Epithelial cell of esophagus (primary cell): ENCODE measurements around the gene PLEKHH1.
"Not testable (repeated sequence)": the region's sequence is repeated elsewhere in the genome, so short reads cannot be mapped to it uniquely, and the experiment has no call there.

Experiments
- DNase-seq: peaks from one replicate; pipeline ENCODE4 v3.0.0; 2010; ENCODE audit warnings: low read depth
- H3K4me3 ChIP-seq: 2 replicates; pipeline ENCODE4 v1.5.1; 2011; ENCODE audit warnings: mild to moderate bottlenecking, low read length, control low read depth
- CTCF ChIP-seq: IDR thresholded peaks from 2 replicates; pipeline ENCODE4 v1.5.1; 2011; ENCODE audit warnings: low read depth, mild to moderate bottlenecking, low read length, control low read depth, inconsistent platforms; ENCODE audit not compliant: insufficient read depth; ENCODE audit errors: missing control alignments

Gene PLEKHH1

GRCh38 chr14:67584978-67585377 is 51.9 kb downstream of the PLEKHH1 start:
- TF ChIP-seq CTCF: no peak
- DNase-seq: no peak
- H3K4me3 ChIP-seq: no peak overlapping the region

- TF ChIP-seq CTCF: no peak
- no peak overlapping the region for H3K4me3 ChIP-seq
- DNase-seq: no peak
Measured at GRCh38 chr14:67586369-67586768, 53.3 kb downstream of the PLEKHH1 start.

GRCh38 chr14:67589204-67589770 is 56.2 kb downstream of the PLEKHH1 start:
- no peak overlapping the region for H3K4me3 ChIP-seq
- no peak for TF ChIP-seq CTCF
- no peak for DNase-seq

GRCh38 chr14:67593650-67594049 is 60.6 kb downstream of the PLEKHH1 start:
- not testable (repeated sequence) for H3K4me3 ChIP-seq, DNase-seq

GRCh38 chr14:67595392-67595791 is 62.3 kb downstream of the PLEKHH1 start:
- TF ChIP-seq CTCF: no peak
- DNase-seq: no peak
- H3K4me3 ChIP-seq: no peak overlapping the region

- peak; percentile 51 for TF ChIP-seq CTCF
- peak; percentile 91 for DNase-seq
- peak within 1 kb of the TSS; percentile 82 for H3K4me3 ChIP-seq
Measured at GRCh38 chr14:67599698-67600561, 66.8 kb downstream of the PLEKHH1 start, which contains the start of gene PIGH. Gene PIGH (minus strand): TSS chr14:67600268. CDS start chr14:67600203, 65 bp downstream.

GRCh38 chr14:67600562-67600974 is 67.5 kb downstream of the PLEKHH1 start:
- peak overlapping the region; percentile 82 for H3K4me3 ChIP-seq
- not testable (repeated sequence) for DNase-seq

GRCh38 chr14:67602076-67602475 is 69.0 kb downstream of the PLEKHH1 start:
- no peak overlapping the region for H3K4me3 ChIP-seq
- TF ChIP-seq CTCF: no peak
- DNase-seq: no peak
